ENCODE data around the gene SRMS. TPM values are rescaled to one million over a fixed set of nuclear protein-coding genes. Genes with fewer than 3 reads are reported as not detected.

Gene SRMS
- total RNA-seq, 1 donor from 2014 or later: not detected

- intact Hi-C loops (cut with DNase I): no loop called here
- DNase-seq (ENCODE audit: missing footprints) (no peak), ATAC-seq (no peak)
Observed at GRCh38 chr20:63533388-63533787, 14.2 kb downstream of the SRMS start.

- DNase-seq (ENCODE audit: missing footprints) (peak; percentile 62), ATAC-seq (no peak)
- intact Hi-C loops (cut with DNase I): no loop called here
Observed at GRCh38 chr20:63532449-63532971, 15.0 kb downstream of the SRMS start.

DNA sequence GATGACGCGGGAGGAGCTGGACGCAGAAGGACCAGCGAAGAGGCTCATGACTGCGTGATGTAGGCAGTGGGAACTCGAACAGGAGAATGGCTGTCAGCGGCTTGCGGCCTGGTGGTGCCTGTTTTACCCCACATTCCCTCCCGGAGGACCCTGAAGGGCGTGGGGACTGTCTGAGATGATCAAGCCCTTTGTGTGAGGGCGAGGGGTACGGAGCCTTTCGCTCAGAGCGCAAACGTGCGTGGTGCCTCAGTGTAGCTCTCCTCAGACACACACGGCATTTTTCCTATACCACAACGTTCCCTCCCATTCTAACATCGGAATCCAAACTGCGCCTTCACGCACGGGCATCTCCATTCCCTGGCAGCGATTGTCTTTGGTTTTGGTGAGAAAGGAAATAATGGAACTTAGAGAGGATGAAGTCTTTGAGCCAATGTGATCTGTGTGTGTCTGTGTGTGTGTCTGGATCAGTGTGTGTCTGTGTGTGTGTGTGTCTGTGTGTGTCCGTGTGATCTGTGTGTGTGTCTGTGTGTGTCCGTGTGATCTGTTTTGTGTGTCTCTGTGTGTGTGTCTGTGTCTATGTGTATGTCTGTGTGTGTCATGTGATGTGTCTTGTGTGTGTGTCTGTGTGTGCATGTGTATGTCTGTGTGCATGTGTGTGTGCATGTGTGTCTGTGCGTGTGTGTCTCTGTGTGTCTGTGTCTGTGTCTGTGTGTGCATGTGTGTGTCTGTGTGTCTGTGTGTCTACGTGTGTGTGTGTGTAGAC, 15.7 kb downstream of the SRMS start:
- intact Hi-C loops (cut with DNase I): no loop called here
- no peak for ATAC-seq
- peak; percentile 30 for DNase-seq (ENCODE audit: missing footprints)

DNA sequence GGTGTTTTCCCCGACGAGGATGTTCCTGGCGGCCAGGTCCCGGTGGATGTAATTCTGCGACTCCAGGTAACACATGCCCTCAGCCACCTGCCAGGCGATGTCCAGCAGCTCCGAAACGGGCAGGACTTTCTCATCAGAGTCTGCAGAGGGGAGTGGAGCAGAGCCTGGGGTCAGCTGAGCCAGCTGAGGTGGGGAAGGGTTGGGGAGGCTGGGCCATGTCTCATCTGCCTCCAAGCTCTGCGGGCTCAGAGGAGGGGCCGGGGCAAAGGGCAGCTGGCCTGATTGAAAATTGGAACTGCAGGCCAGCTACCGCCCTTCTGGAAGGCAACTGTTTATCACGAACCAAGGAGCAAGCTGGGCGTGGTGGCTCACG, 16.8 kb downstream of the SRMS start:
- DNase-seq (ENCODE audit: missing footprints) (peak; percentile 44), ATAC-seq (no peak)
- intact Hi-C loops (cut with DNase I): no loop called here

DNA sequence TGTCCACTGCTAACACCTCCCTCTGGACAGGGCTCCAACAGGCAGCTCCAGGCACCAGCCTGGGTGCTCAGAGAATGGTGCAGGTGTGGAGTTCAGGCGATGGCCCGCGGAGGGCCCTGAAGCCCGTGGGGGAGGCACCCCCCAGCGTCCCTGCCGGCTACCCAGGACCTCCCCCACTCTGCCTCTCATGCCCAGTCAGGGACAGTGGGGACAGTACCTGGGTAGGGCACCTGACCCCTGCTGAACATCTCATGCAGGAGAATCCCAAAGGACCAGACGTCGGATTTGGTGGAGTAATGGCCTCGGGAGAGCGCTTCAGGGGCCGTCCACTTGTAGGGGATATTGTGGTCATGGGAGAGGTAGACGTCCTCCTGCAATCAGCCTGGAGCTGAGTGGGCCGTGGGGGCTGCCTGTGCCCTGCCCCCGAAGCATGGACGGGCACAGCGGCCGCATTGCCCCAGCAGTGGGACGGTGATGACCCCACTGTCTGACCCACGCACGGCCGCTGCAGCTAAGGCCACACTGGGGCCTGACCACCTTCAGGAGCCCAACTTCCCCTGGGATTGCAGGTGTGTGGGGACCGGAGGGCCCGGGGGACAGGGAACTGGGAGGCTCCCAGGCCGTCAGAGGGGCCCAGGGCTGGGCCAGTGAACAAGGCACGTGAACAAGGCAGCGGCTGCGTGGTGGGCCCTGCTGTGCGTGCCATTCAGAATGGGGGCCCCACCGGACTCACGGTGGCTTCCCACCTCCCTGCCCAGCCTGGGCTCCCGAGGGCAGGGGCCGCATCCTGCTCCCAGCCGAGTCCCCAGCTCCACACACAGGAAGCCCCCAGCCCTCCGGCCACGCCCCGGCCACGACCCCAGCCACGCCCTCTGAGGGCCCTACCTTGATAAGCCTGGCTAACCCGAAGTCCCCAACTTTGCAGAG, 17.4 kb downstream of the SRMS start:
- ATAC-seq: no peak
- DNase-seq (ENCODE audit: missing footprints): peak; percentile 60
- intact Hi-C loops (cut with DNase I): no loop called here

- intact Hi-C loops (cut with DNase I): no loop called here
- peak; percentile 44 for DNase-seq (ENCODE audit: missing footprints)
- no peak for ATAC-seq
Observed at GRCh38 chr20:63529180-63529860, 18.2 kb downstream of the SRMS start.

DNA sequence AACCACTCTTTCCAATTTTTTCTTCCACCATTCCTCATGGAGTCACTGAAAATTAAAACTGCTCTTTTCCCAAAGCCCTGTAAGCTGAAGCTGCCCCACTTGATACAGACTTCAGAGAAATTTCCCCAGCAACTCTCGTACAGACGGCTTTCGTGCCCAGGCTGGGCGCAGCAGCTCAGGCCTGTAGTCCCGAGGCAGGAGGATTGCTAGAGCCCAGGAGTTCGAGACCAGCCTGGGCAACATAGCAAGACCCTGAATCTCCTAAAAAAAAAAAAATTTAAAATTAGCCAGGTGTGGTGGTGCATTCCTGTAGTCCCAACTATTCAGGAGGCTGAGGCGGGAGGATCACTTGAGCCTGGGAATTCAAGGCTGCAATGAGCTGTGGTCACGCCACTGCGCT, 20.4 kb downstream of the SRMS start:
- ATAC-seq (no peak), DNase-seq (ENCODE audit: missing footprints) (peak; percentile 21)
- intact Hi-C loops (cut with DNase I): no loop called here

DNA sequence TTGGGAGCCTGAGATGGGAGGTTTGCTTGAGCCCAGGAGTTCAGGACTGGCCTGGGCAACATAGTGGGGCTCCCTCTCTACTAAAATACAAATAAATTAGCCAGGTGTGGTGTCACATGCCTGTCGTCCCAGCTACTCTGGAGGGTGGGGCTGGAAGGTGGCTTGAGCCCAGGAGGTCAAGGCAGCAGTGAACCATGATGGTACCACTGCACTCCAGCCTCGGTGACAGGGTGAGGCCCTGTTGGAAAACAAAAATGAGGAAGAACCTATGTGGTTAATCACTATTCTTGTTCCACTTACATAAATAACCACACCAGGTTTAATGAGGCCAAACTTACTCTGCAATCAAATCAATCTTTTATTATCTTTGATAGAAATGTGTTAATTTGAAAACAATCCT, 21.6 kb downstream of the SRMS start:
- ATAC-seq (no peak), DNase-seq (ENCODE audit: missing footprints) (peak; percentile 13)
- intact Hi-C loops (cut with DNase I): no loop called here

DNA sequence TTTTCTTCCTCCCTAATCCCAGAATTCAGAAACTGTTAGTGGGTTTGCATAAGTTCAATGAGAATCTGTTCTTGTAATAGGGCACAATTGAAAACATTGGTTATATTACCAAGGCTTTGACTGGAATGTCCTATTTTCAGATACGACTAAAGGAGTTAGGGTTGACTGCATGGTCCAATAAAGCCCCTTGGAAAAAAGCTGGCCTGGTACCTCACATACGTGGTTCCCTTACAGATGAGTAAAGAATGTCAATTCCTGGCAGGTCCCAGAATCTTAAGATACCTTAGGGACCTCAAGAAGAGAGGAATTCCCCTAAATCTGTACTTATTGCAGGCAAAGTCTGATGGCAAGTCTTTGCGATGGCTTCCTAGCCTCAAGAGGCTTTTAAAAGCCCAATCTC, 22.4 kb downstream of the SRMS start:
- DNase-seq (ENCODE audit: missing footprints) (no peak), ATAC-seq (no peak)
- intact Hi-C loops (cut with DNase I): no loop called here

GRCh38 chr20:63522981-63523611, 24.5 kb downstream of the SRMS start:
- intact Hi-C loops (cut with DNase I): no loop called here
- no peak for ATAC-seq
- peak; percentile 51 for DNase-seq (ENCODE audit: missing footprints)

DNA sequence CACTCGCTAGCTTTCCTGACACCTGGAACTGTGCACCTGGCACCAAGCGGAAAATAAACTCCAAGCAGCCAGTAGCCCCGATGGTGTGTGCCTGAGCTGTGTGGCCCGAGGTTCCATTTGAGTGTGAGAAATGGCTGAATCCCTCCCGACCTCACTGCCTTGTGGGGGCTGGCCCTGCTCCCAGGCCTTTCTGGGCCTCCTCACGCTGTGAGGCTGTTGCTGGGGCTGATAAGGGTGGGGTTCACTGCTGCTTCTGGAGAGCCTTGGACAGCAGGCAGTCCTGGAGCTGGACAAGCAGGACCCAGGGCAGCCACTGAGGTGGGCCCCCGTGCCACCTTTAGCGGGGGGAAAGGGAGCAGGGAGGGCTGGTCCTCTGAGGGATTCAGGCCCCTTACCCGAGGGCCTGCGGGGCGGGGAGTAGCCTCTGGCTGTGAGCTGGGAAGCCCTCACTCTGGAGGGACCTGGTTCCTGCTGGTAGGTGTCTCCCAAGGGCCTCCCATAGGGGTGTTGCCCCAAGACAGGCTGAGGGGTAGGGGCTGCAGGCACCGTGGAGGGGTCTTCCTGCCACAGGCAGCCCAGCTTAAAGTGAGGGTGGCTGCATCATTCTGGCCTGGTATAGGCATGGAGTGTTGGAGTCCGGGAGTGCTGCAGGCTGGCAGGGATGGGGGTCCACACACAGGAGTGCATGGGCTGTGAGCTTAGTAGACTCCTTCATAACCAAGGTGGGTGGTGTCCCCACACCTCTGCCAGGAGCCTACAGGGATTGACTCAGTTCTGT, 25.3 kb downstream of the SRMS start:
- intact Hi-C loops (cut with DNase I): no loop called here
- DNase-seq (ENCODE audit: missing footprints) (peak; percentile 41), ATAC-seq (no peak)

DNA sequence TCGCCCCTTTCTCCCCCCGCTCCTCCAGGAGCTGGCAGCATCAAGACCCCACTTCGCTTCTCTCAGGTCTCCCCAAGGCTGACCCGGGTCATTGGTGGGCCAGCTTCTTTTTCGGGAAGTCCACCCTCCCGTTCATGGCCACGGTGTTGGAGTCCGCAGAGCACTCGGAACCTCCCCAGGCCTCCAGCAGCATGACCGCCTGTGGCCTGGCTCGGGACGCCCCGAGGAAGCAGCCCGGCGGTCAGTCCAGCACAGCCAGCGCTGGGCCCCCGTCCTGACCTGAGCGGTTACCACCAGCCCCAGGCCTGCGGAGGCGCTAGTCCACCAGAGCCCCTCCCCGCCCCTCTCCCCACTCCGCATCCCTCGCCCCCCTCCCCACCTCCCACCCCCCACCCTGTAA, 25.9 kb downstream of the SRMS start:
- no peak for DNase-seq (ENCODE audit: missing footprints)
- no peak for ATAC-seq
- intact Hi-C loops (cut with DNase I): loop anchor here (2.0 kb wide), 1 partner anchor 79 kb away; no protein-coding TSS in a partner anchor

DNA sequence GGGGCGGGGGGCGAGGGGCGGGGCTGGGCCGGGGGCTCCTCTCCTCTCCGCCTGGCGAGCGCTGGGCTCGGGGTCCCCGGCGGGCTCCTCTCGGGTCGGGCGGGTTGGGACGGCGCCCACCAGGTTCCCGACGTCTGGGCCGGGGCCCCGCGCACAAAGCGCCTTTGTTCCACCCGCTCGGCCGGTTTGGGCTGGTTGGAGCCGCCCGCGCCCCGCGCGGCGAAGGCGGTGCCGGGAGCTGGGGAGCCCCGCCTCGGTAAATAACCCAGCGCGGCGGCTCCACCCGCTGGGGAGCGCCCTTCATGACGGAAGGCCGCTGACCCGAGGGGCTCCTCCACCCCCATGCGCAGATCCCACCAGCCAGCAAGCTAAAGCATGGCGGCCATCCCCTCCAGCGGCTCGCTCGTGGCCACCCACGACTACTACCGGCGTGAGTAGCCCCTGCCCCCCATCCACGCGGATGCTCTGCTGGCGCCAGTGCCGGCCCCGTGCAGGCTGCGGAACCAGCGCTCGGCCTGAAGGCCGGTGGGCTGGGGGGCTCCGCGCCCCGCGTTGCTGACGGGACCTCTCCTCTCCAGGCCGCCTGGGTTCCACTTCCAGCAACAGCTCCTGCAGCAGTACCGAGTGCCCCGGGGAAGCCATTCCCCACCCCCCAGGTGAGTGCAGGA, 26.5 kb downstream of the SRMS start:
- ATAC-seq: peak; percentile 56
- DNase-seq (ENCODE audit: missing footprints): peak; percentile 88
- intact Hi-C loops (cut with DNase I): loop anchor here (1.0 to 2.0 kb wide), 2 partner anchors 25 to 78 kb away; no protein-coding TSS in a partner anchor

- ATAC-seq: peak; percentile 93
- intact Hi-C loops (cut with DNase I): loop anchor here (1.0 to 2.0 kb wide), 2 partner anchors 24 to 78 kb away; no protein-coding TSS in a partner anchor
- DNase-seq (ENCODE audit: missing footprints): peak; percentile 95
Observed at GRCh38 chr20:63520504-63520933, 27.0 kb downstream of the SRMS start, which contains the start of gene PPDPF. Gene PPDPF (plus strand): TSS chr20:63520765. CDS start chr20:63521309, 544 bp downstream.

DNA sequence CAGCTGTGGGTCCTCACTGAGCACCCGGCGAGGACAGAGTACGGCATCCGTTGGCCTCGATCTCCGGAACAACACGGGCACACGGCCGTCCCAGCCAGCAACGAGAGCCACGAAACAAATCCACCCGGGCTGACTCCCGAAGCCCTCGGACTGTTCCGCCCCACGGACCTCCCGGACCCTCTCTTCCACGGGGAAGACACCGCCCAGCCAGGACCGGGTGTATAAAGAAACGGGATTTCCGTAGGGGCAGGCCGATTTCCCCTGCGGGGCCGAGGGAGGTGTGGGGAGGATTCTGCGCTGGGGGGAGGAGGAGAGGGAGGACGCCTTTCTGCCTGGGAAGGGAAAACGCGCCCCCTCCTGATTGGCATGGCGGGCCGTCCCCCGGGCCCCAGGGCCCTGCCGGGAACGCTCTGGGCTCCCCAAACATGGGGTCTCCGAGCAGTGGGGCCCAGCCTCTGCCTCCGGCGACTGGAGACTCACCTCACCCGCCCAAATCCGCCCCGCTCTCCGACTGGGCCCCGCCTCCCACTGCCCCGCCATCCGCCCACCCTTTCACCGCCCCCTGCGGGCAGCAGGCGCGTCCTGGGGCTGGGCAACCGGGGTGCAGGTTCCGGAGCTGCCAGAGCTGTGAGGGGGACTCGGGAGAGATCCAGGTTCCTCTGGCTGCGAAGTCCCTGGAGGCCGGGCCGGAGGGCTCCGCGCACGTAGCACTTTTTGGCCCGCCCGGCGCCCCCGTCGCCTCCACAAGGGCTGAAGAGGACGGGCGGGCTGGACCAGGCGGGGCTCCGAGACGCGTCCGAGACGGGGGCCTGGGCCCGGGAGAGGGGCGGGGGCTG, 27.7 kb downstream of the SRMS start:
- peak; percentile 81 for DNase-seq (ENCODE audit: missing footprints)
- intact Hi-C loops (cut with DNase I): loop anchor here (1.0 to 2.0 kb wide), 2 partner anchors 24 to 77 kb away; no protein-coding TSS in a partner anchor
- peak; percentile 71 for ATAC-seq

GRCh38 chr20:63518946-63519667, 28.4 kb downstream of the SRMS start:
- ATAC-seq: no peak
- peak; percentile 62 for DNase-seq (ENCODE audit: missing footprints)
- intact Hi-C loops (cut with DNase I): no loop called here
